Suprapubic skin (tissue), 4 donors: ENCODE measurements around the gene TDRD5.

Experiments used
- CTCF ChIP-seq, 2 donors: fragments of 200-600 bp in 1 of 2; fragments of 450-650 bp in 1 of 2; sonication (generic) in 1 of 2; IDR thresholded peaks; one replicate each; pipeline ENCODE4 v1.5.1; 2016 to 2019; ENCODE audit warnings: antibody characterized with exemption in 2 of 2, mild to moderate bottlenecking in 1 of 2, moderate library complexity in 1 of 2
- POLR2A ChIP-seq, 2 donors: fragments of 450-650 bp; IDR thresholded peaks; one replicate each; pipeline ENCODE4 v1.6.1; 2017; ENCODE audit warnings: antibody characterized with exemption in 2 of 2, mild to moderate bottlenecking in 2 of 2, moderate library complexity in 2 of 2
- POLR2AphosphoS5 ChIP-seq, 3 donors: sonication (generic); formaldehyde crosslinking; IDR thresholded peaks; one replicate each; pipeline ENCODE4 v1.6.1; 2017; ENCODE audit warnings: antibody characterized with exemption in 3 of 3

- TF ChIP-seq CTCF (IDR thresholded peaks at IDR 0.05) (no peak), POLR2A (IDR thresholded peaks at IDR 0.05) (no peak), POLR2AphosphoS5 (IDR thresholded peaks at IDR 0.05) (no peak)
Measured at GRCh38 chr1:179719272-179719671, 127.6 kb downstream of the TDRD5 start.
